ENCODE results near the gene HNF4A. TPM values are rescaled to one million over a fixed set of nuclear protein-coding genes. Genes with fewer than 3 reads are reported as not detected.

Gene HNF4A
- total and polyA plus RNA-seq, 2 donors (not counting 1 experiment from before 2014, with no cell fraction given), result not detected

DNA sequence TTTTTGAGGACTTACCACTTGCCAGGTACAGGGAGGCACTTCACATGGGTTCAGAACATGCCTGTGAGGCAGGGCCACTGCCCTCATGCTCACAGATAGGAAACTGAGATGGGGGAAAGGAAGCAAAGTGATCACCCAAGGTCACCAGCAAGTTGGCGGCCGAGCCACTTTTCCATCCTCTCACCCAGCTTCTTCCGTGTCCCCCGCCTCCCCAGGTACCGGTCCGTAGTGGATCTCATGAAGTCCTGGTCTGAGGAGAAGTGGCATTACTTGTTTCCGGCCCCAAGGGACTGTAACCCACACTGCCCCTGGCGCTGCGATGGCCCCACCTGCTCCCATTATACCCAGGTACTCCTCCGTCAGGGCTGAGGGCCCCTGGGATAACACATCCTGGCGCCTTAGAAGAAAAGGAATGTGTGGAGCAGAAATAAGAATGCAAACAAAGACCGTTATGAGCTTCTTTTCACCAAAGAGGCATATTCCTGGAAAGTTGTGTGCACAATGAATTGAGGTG, 12.3 kb upstream of the HNF4A start:
- Histone ChIP-seq H3K27ac (ENCODE audit: low read length in 2 of 2) (no peak overlapping the region), H3K4me3 (ENCODE audit: control extremely low read depth in 1 of 5, extremely low read depth in 1 of 5, insufficient read depth in 1 of 5, low read depth in 2 of 5, low read length in 4 of 5) (no peak overlapping the region), H4K20me1 (ENCODE audit: control insufficient read depth, insufficient read depth, low read length, poor library complexity, severe bottlenecking) (no peaks in the 10 kb centered on the region), H3K9ac (ENCODE audit: low read length) (no peak overlapping the region), H3K79me2 (ENCODE audit: control insufficient read depth, insufficient read depth, low read length) (no peaks in the 10 kb centered on the region), H3K9me3 (ENCODE audit: control extremely low read depth in 1 of 3, control insufficient read depth in 2 of 3, insufficient read depth in 1 of 3, low read length in 2 of 3) (no peaks in the 10 kb centered on the region), H2AFZ (ENCODE audit: insufficient read depth, low read depth, low read length, poor library complexity, severe bottlenecking) (no peak overlapping the region), H3K36me3 (replicated peaks in 1 of 2; ENCODE audit: control extremely low read depth in 1 of 2, control insufficient read depth in 1 of 2, extremely low read depth in 1 of 2, insufficient read depth in 2 of 2, low read length in 1 of 2) (no peaks in the 10 kb centered on the region), H3K4me1 (ENCODE audit: control insufficient read depth in 2 of 2, insufficient read depth in 2 of 2, low read length in 2 of 2) (no peaks in the 10 kb centered on the region), H3K27me3 (replicated peaks in 1 of 4; ENCODE audit: control extremely low read depth in 1 of 4, control insufficient read depth in 3 of 4, insufficient read depth in 4 of 4, low read length in 3 of 4) (no peaks in the 10 kb centered on the region), H3K4me2 (replicated peaks; ENCODE audit: low read depth, low read length, poor library complexity, severe bottlenecking) (no peak overlapping the region)
- CTCF ChIA-PET, result no interaction called here
- ATAC-seq (ENCODE audit: low read depth) (no peak), DNase-seq (no peak)
- Mint-ChIP-seq H3K4me1 (no peaks in the 10 kb centered on the region), H3K27ac (no peak overlapping the region), H3K27me3 (peaks cover 15% of the 10 kb centered on the region), H3K9me3 (ENCODE audit: insufficient read depth) (no peaks in the 10 kb centered on the region), H3K4me3 (no peak overlapping the region)
- TF ChIP-seq CTCF (IDR thresholded peaks at IDR 0.05), result no peak
- no peak for TF ChIP-seq EZH2 (IDR thresholded peaks at IDR 0.05; ENCODE audit: borderline replicate concordance, insufficient read depth, low read depth, low read length, poor library complexity, severe bottlenecking)
- POLR2A ChIA-PET, result no interaction called here
- WGBS (ENCODE audit: insufficient coverage), result 81% methylated on average over 3 of the region's 12 CpGs
- intact Hi-C loops (cut with micrococcal nuclease), result no loop called here

GRCh38 chr20:44344723-44345122, 10.8 kb upstream of the HNF4A start:
- Mint-ChIP-seq H3K27ac (no peak overlapping the region), H3K9me3 (ENCODE audit: insufficient read depth) (no peaks in the 10 kb centered on the region), H3K4me3 (no peak overlapping the region), H3K27me3 (peaks cover 11% of the 10 kb centered on the region), H3K4me1 (no peaks in the 10 kb centered on the region)
- no peak overlapping the region for H3K27ac ChIP-seq (ENCODE audit: low read length in 2 of 2)
- intact Hi-C loops (cut with micrococcal nuclease), result no loop called here
- no peaks in the 10 kb centered on the region for H4K20me1 ChIP-seq (ENCODE audit: control insufficient read depth, insufficient read depth, low read length, poor library complexity, severe bottlenecking)
- no CpG with 5 or more reads among the region's 4 CpGs for WGBS (ENCODE audit: insufficient coverage)
- POLR2A ChIA-PET, result no interaction called here
- CTCF ChIA-PET, result no interaction called here
- H3K4me2 ChIP-seq (replicated peaks; ENCODE audit: low read depth, low read length, poor library complexity, severe bottlenecking), result no peak overlapping the region
- no peaks in the 10 kb centered on the region for H3K79me2 ChIP-seq (ENCODE audit: control insufficient read depth, insufficient read depth, low read length)
- no peaks in the 10 kb centered on the region for H3K27me3 ChIP-seq (replicated peaks in 1 of 4; ENCODE audit: control extremely low read depth in 1 of 4, control insufficient read depth in 3 of 4, insufficient read depth in 4 of 4, low read length in 3 of 4)
- no peaks in the 10 kb centered on the region for H3K36me3 ChIP-seq (replicated peaks in 1 of 2; ENCODE audit: control extremely low read depth in 1 of 2, control insufficient read depth in 1 of 2, extremely low read depth in 1 of 2, insufficient read depth in 2 of 2, low read length in 1 of 2)
- DNase-seq, result no peak
- H2AFZ ChIP-seq (ENCODE audit: insufficient read depth, low read depth, low read length, poor library complexity, severe bottlenecking), result no peak overlapping the region
- no peaks in the 10 kb centered on the region for H3K4me1 ChIP-seq (ENCODE audit: control insufficient read depth in 2 of 2, insufficient read depth in 2 of 2, low read length in 2 of 2)
- no peak overlapping the region for H3K4me3 ChIP-seq (ENCODE audit: control extremely low read depth in 1 of 5, extremely low read depth in 1 of 5, insufficient read depth in 1 of 5, low read depth in 2 of 5, low read length in 4 of 5)
- H3K9ac ChIP-seq (ENCODE audit: low read length), result no peak overlapping the region
- no peak for TF ChIP-seq EZH2 (IDR thresholded peaks at IDR 0.05; ENCODE audit: borderline replicate concordance, insufficient read depth, low read depth, low read length, poor library complexity, severe bottlenecking)
- TF ChIP-seq CTCF (IDR thresholded peaks at IDR 0.05), result no peak
- H3K9me3 ChIP-seq (ENCODE audit: control extremely low read depth in 1 of 3, control insufficient read depth in 2 of 3, insufficient read depth in 1 of 3, low read length in 2 of 3), result no peaks in the 10 kb centered on the region
- ATAC-seq (ENCODE audit: low read depth), result no peak

Data from B cell (primary cell).